GM21786 (cell line): ENCODE data around the gene PRPF40A.

Source experiments
- ATAC-seq: cut with Tn5 transposase; IDR thresholded peaks from one replicate; pipeline ENCODE4 v1.9.1; 2021; ENCODE audit not compliant: unreplicated experiment

The PRPF40A gene

DNA sequence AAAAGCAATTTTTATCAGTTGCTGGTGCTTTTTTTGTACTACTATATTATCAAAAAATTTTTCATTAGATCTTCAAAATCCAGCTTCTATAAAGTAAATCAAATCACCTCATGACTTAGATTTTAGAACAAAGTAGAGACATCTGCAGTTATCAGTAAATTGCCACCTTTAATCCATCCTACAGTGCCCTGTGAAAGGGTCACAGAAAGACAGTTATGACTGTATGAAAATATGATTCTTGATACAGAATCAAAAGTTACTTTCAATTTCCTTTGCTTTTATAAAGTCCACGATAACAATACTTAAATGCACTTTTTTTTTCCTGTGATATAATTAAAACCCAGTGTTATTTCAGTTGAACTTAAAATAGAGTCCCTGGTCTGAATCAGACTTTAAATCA is 61.4 kb downstream of the PRPF40A start:
- no peak for ATAC-seq

DNA sequence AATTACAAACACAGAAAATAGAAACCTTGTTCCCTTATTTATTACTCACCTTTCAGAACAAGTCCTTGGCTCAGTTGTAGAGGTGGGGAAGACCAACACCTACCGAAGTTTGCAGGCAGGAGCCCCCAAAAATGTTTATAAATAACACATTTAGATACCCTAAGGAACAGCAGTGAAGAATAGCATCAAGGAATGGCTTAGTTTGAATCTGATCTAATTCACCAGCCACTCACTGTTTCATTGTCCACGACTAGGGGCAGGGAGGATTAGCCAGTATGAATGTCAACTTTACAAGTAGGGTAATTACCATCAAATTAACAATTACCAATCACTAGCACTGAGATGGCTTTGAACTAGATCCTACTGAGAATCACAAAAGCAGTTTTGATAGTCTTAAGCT is 65.4 kb downstream of the PRPF40A start:
- ATAC-seq = no peak

DNA sequence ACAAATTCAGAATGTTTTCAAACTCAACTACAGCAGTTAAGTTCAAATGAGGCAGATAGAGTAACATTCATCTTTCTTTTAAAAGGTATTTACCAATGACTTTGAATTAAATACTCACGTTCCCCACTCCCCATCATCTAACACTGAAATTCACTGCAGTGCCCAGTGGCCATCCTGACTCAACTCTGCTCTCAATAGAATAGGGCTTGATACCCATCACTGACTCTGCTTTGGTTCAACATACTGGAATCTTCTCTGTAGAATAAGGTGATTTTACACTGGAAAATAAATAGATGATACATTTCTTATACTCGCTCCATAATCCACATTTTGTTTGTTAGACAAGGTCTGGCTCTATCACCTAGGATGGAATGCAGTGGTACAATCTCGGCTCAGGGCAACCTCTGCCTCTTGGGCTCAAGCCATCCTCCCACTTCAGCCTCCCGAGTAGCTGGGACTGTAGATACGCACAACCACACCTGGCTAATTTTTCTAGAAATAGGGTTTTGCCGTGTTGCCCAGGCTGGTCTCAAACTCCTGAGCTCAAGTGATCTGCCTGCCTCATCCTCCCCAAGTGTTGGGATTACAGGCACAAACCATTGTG is 66.4 kb downstream of the PRPF40A start:
- no peak for ATAC-seq

DNA sequence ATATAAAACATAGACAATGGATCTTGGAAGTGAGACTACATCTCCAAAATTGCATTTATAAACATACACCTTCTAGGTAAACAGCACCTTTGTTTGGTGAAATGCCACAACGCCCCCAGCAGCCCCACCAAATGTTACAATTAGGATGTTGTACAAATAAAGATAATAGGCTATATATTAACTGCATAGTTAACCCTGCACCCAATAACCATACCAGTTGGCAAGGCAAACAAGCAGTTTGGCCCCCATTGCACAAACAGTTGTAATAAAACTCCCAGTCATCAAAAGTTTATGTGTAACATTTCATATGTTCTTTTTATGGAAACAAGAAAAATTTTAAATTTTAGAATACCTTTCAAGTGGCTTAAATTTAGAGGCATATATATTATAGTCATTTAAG is 67.3 kb downstream of the PRPF40A start:
- ATAC-seq = no peak

DNA sequence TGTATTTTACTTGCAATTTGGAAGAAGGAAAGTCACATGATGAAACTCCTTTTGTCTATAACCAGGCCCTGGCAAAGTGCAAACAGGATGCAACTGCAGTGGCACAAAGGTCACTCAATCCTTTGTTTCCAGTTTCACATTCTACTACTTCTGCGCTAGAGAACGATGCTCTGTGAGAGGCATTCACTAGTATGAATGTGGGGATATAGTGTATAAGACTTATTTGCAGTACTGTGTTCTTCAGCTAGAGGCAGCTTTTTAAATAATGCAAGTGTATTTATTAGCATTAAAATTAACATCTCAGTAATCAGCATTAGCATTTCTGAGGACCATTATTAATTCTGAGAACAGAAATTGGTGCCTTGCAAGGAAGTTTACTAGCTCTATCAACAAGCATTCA is 68.9 kb downstream of the PRPF40A start:
- ATAC-seq = no peak

DNA sequence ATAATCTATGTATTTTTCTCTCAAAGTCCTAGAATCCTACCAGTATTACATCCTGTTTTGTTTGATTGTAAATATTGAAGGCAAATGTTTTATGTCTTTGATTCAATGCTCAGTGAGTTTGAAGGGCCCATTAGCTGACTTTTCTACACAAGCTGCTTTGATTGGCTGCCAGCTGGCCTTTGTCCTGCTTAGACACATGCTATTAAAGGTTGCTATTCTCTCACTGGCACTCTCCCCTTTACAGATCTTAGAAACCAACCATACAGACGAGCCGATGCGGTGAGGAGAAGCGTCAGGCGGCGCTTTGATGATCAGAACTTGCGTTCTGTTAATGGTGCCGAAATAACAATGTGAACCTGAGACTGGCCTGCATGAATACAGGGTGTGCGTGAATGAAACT is 69.7 kb downstream of the PRPF40A start:
- no peak for ATAC-seq

DNA sequence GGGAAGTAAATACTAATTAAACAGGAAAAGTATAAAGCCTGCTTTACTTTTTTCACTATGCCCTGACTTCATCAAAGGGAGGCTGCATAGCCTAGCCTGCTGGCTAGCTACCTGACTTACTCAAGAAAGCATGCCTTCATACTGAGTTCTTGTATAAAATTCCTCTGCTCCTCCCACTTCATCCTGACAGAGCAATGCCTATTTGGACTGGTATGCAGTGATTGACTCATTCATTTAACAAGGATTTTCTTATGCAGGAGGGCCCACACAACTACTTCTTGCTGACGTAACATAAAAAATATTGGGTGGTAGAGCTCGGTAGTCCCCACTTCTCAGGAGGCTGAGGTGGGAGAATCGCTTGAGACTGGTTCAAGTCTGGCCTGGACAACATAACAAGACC is 70.5 kb downstream of the PRPF40A start:
- no peak for ATAC-seq

DNA sequence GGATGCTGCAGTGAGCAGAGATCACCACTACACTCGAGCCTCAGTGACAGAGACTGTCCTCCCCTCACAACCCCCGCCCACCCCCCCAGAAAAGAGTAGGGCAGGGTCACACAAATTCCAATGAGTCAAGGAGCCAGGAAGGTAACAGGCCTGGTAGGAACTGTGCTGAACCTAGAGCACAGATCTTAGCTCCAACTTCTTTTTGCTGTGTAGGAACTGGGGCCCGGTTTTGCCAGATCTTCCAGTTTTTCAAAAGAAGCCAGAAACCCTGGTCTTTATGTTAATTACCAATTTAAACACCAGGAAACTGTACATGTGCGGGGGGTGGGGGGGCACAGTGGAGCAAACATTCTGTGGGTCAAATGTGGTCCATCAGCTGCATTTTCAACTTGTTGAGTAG is 71.0 kb downstream of the PRPF40A start:
- no peak for ATAC-seq

DNA sequence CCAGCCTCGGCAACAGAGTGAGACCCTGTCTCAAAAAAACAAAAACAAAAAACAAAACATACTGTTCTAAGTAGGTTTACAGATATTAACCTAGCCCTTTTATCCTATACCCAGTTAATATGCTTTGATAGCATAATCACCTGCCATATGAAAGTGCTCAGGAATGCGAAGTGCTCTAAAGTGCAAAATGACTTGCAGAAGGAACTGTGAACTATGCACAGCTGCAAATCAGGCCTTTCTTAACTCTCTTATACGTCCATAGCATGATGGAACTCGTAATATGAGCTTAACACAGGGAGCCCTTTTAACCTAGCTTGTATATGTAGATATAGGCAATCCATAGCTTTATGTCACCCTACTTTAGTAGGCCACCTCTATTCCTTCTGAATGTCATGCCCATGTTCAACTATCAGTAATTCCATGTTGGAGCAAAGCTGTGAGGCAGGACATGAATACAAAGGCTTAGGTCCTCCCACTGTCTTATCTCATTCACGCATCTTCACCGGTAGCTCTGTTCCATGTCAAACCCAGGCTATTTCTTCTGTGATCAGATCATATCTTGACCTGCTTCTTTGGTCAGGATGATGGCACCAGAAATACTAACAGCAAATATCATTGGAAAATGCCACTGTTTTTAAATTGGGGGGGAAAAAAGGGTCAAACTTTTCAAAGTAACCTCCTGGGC is 72.9 kb downstream of the PRPF40A start:
- no peak for ATAC-seq

DNA sequence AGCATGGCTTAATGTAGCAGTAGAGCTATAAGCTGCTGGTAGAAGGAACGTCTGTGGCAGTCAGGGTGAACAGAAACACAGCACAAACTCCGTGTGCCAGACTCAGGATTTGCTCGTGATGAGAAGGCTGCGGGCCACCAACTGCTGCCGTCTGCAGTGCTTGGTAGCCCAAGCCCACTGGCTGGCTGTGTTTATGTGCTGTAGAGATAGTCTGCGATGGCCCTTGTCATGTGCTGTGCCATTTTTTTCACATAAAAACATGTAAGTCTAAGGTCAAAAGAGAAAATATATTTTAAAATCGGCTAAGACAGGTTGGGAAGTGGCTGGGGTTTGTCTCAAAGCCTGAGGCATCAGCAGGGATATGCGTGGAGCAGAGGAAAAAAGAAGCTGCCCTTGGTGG is 78.7 kb downstream of the PRPF40A start:
- no peak for ATAC-seq

DNA sequence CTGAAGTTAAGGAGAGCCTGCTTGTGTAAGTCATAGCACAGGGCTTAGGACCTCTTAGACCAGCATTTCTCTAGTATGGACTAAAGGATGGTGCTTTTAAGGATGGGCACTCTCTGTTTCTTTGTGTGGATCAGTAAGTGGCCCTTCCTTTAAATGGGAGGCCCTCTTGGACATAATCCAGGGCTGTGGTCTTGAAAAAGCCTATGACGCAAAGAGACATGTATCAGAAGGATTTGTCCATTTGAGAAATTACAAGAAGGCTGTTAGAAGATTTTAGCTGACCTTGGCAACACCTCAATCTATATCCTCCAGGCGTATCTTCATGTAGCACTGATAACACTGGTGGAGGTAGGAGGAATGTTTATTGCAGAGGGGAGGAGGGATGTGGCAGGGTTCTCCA is 79.2 kb downstream of the PRPF40A start:
- no peak for ATAC-seq

DNA sequence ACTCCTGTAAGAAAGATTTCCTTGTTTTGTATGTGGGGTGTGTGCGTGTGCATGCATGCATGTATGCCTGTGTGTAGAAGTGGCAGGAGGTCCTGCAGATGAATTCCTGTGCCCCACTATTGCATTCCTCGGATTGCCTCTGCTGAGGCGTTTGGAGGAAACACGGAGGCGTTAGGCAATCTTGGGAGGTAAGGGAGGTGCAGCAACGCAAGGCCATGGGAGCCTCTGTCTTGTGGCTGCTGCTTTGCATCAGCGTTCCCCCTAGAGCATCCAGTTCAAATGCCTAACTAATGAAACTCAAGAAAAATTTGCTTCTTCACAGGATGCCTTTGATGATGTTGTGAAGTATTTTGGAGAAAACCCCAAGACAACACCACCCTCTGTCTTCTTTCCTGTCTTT is 80.0 kb downstream of the PRPF40A start:
- ATAC-seq = no peak

DNA sequence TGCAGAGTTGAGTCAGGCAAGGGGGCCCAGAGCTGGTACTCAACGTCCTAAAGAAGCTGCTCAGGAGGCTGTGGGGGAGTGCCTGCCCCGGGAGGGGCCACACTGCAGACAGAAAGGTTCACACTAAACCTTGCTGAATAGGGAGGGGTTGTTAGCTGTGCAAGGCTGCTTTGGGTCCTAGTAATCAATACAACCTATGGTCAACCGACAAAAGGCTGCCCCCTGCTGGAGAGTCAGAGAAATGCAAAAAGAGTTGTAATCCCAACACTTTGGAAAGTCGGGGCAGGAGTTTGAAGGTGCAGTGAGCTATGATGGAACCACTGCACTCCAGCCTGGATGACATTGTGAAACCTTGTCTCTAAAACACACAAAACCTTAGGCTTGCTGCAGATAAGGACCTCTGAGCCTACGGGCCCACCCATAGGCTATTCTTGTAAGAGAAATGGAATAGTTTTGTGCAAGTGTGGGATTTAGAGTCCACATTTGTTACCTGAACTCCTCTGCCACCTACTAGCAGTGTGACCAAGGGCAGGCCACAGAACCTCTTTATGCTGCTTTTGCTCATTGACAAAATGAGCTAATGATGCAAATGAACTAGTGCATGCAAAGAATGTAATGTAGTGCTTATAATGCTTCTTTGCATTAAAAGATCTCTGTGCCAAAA is 81.5 kb downstream of the PRPF40A start:
- peak; percentile 68 for ATAC-seq

DNA sequence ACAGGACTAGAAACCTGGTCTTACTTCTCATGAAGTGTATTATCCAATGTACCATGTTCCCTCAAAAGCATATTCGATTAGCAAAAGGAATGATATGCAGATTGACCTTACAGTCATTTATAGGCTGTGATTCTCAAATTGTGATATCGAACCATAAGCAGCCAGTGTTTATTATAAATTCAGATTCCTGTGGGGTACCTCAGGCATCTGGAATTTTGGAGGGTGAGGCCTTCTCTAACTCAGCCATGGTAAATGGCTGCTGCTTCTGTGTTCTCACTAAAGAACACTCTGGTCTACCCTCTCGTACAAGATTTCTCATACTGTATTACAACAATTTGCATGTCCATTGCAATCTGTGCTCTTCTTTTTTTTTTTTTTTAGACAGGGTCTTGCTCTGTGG is 84.5 kb downstream of the PRPF40A start:
- ATAC-seq = no peak

DNA sequence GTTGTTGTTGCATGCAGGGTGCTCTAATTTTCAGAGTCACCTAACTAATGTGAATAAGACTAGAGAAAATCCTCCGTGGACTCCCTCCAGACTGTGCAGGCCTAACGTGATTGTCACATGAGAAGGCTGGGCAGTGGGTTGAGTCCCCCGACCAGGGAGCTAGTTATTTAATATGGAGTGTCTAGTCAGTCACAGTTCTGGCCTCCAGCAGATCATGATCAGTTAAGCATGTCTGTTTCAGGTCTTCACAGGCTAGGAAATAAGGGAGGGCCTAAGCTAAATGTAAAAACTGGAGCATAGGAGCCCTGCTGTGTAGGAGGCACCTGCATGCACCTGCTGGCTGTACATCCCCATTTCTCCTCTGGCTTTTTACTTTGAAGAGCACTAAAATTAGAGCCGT is 86.8 kb downstream of the PRPF40A start:
- ATAC-seq = no peak

DNA sequence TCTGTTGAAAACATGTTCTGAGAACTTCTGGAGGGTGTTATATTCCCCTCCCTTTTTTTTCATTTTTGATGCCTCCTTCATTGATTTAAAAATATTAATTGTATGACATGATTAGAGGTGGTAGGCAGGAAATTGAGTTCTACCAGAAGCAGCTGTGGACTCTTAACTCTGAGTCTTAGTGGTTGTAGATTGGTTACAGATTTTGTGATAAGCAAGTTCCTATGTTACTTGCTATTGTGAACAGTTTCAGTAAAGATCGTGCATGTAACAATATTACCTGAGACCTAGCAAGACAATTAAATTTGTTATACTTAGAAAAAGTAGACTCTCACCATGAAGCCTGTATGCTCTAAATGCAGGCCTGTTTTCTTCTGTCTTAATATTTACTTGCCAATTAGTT is 88.1 kb downstream of the PRPF40A start:
- ATAC-seq = no peak

DNA sequence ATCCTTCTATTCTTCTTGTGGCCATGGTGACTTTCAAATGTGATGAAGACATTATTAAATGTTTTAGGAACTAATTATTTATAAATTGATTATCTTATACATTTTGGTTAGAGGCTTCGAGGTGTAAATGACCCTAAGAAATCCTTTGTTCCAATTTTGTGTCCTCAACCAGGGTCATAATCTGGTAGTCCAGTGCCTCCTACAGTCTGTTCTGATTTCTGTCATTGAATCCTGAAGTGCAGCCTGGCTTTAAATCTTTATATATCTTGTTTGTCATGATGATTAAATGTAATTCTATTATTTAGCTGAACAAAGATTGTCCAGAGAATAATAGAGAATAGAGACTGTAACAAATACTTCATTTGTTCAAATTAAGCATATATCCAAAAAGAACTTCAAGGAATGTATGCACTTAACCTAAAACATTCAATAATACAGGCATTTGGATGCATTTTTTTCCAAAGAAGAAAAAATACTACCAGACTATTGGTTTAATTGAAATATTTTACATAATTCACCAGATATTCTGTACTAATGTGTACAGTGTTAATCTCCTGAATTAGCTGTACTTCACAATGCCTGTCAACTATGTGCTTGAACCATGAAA is 89.8 kb downstream of the PRPF40A start:
- peak; percentile 76 for ATAC-seq

DNA sequence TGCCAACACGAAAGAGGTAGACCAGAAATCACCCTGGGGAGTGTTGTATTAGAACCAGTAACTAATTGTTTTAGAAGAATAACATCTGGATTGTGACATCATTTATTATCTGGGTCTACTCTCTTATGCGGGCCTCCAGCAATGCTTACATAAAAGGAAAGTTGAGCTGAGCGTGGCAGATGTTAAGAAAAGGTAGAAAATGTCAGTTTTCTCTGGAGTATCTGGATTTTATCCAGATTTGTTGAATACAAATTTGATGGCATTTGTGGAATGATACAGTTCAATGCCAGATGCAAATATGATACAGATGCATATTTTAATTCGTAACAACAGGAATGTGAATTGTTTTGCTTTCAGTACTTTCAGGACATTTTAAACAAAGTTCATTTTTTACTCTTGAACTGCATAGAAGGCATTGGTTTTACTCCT is 90.3 kb downstream of the PRPF40A start:
- peak; percentile 9 for ATAC-seq

DNA sequence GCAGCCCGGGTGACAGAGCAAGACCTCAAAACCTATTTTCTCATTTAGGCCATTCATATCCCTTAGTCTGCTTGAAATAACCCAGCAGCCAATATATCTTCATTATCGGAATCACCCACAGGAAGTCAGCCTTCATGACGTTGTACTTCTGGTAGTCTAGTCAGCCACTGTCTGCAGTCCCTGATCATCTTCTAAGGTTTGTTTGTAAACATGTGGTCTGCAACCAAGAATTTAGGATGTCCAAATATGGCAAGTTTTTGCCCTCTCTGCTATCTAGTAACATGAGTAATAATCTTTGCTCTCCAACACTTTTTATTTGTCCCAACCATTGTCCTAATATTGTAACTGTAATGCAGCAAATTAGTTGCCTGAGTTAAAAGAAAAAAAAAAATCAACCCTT is 92.5 kb downstream of the PRPF40A start:
- no peak for ATAC-seq

DNA sequence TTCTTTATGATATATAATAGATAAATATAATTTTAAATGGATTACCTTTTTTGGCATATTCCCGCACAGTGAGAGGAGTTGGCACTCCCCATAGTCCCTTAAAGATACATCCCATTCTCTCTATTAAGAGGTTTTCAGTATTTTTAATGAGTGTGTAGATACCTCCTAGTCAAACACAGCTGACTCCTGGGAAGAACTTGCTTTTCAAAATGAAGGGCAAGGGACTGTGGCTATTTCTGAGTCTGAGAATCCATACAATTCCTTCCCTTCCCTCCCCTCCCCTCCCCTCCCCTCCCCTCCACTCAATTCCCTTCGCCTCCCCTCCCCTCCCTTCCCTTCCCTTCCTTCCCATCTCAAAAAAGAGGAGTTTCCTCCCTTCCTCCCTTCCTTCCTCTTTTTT is 93.5 kb downstream of the PRPF40A start:
- no peak for ATAC-seq

DNA sequence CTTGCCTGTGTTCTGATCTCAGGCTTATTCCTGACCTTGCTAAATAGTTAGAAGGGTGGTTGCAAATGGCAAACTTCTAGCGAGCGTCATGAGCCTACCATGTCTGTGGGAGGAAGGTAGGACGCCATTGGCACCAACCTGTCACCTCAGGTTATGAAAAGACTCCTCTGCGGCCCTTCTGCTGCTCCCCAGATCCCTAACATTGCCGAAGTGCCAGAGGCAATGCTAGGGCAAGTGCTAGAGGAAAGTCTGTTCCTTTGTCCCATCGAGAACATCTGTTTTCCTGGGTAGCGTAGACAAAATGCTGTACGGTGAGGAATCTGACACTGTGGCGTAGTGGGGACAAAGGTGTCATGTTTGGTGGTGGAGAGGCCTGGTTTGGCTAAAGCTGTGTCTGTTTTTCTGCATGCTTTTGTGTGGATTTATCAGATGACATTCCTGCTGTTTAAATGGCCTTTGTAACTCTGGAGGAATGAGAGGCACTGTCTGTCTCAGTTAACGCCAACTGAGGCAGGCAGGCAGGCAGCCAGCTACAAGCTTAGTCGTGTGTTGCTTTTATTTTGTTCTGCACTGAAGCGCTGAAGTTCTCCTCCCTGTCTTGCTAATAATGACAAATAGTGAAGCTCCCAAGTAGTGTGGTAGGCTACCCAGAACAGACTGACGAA is 94.1 kb downstream of the PRPF40A start:
- ATAC-seq = no peak

DNA sequence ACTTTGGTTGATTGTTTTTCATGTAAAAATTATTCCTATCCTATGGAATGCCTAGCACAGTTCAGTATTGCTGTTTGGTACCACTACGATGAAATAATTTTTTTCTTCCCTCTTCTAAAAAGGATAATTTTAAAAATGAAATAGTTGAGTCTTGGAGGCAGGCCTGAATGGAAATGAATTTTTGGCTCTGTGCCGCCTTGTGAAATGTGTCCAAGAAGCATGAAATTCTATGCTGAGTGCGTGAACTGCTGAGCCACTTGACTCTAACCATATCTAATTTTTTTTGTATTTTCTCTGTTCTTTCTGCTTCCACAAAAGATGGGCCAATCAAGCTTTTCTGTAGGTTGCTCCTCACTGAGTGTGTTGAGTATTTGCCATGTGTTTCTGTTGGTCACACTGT is 95.0 kb downstream of the PRPF40A start:
- no peak for ATAC-seq
